IMR-90 (cell line): ENCODE results near the gene TPO. TPM values are rescaled to one million over a fixed set of nuclear protein-coding genes. Genes with fewer than 3 reads are reported as not detected.

Experiments used
- ATAC-seq: fragments of 200-7000 bp; cut with Tn5 transposase; 2 replicates; pipeline ENCODE4 v1.9.1; 2020; ENCODE audit warnings: low read depth, mild to moderate bottlenecking, moderate library complexity
- BruUV-seq: library from RNA; stranded (reverse); fragments of 400-500 nt; replicated peaks from 2 replicates; lab custom pipeline; 2021; lab: Mats Ljungman, UMichigan
- CTCF ChIA-PET: fragments of 300-600 bp; formaldehyde crosslinking; extraction: SDS; loops from one replicate; lab custom pipeline; 2021; ENCODE audit warnings: antibody characterized with exemption; lab: Yijun Ruan, JAX
- POLR2A ChIA-PET: fragments of 300-600 bp; sonication (Branson Sonifier 250); formaldehyde crosslinking; loops from one replicate; lab custom pipeline; 2022; ENCODE audit warnings: antibody characterized with exemption; ENCODE audit not compliant: unreplicated experiment; lab: Charles Lee
- DNase-seq: peaks from one replicate; pipeline ENCODE4 v3.0.0; 2013
- H2AFZ ChIP-seq: replicated peaks from 2 replicates; pipeline ENCODE3; 2013; ENCODE audit warnings: low read length, mild to moderate bottlenecking; ENCODE audit not compliant: poor library complexity
- H2AK5ac ChIP-seq: 2 replicates; pipeline ENCODE4 v1.6.1; 2013; ENCODE audit warnings: low read depth, low read length, inconsistent platforms
- H2AK9ac ChIP-seq: replicated peaks from 2 replicates; pipeline ENCODE3; 2013; ENCODE audit warnings: mild to moderate bottlenecking, low read depth, low read length, moderate library complexity; ENCODE audit not compliant: poor library complexity
- H2BK120ac ChIP-seq: 2 replicates; pipeline ENCODE4 v1.6.1; 2013; ENCODE audit warnings: low read depth, low read length, inconsistent platforms
- H2BK15ac ChIP-seq: 3 replicates; pipeline ENCODE4 v1.6.1; 2013; ENCODE audit warnings: low read depth, low read length, inconsistent platforms
- H2BK20ac ChIP-seq: 2 replicates; pipeline ENCODE4 v1.6.1; 2013; ENCODE audit warnings: low read depth, mild to moderate bottlenecking, inconsistent platforms, low read length, moderate library complexity
- H2BK5ac ChIP-seq: 2 replicates; pipeline ENCODE4 v1.6.1; 2013; ENCODE audit warnings: mild to moderate bottlenecking, low read depth, low read length, inconsistent platforms; ENCODE audit not compliant: poor library complexity, severe bottlenecking
- H3K14ac ChIP-seq: replicated peaks from 2 replicates; pipeline ENCODE4 v1.6.1; 2013; ENCODE audit warnings: low read depth, low read length, inconsistent platforms
- H3K18ac ChIP-seq: 2 replicates; pipeline ENCODE4 v1.6.1; 2013; ENCODE audit warnings: low read depth, low read length, control low read depth
- H3K23ac ChIP-seq: 2 replicates; pipeline ENCODE4 v1.6.1; 2013; ENCODE audit warnings: low read depth, low read length, inconsistent platforms
- H3K27ac ChIP-seq: 2 replicates; pipeline ENCODE4 v1.5.1; 2013; ENCODE audit warnings: mild to moderate bottlenecking, control low read depth, low read length; ENCODE audit not compliant: insufficient read depth
- H3K27me3 ChIP-seq: 2 replicates; pipeline ENCODE4 v1.6.1; 2013; ENCODE audit warnings: low read length; ENCODE audit not compliant: control insufficient read depth, insufficient read depth
- H3K36me3 ChIP-seq: 2 replicates; pipeline ENCODE4 v1.6.1; 2013; ENCODE audit warnings: low read length, mixed read lengths; ENCODE audit not compliant: control insufficient read depth, insufficient read depth
- H3K4ac ChIP-seq: 2 replicates; pipeline ENCODE4 v1.6.1; 2013; ENCODE audit warnings: low read depth, low read length, inconsistent platforms
- H3K4me1 ChIP-seq: 2 replicates; pipeline ENCODE4 v1.6.1; 2013; ENCODE audit warnings: low read length, mixed read lengths; ENCODE audit not compliant: control insufficient read depth, insufficient read depth
- H3K4me2 ChIP-seq: 2 replicates; pipeline ENCODE4 v1.6.1; 2013; ENCODE audit warnings: low read depth, mild to moderate bottlenecking, control low read depth, low read length, moderate library complexity
- H3K4me3 ChIP-seq: 2 replicates; pipeline ENCODE4 v1.5.1; 2013; ENCODE audit warnings: low read depth, mild to moderate bottlenecking, control low read depth, low read length, moderate library complexity; ENCODE audit not compliant: insufficient read depth
- H3K56ac ChIP-seq: 2 replicates; pipeline ENCODE4 v1.6.1; 2013; ENCODE audit warnings: low read length, inconsistent platforms; ENCODE audit not compliant: insufficient read depth; ENCODE audit errors: extremely low read depth
- H3K79me1 ChIP-seq, 2 experiments: 2 replicates each; pipeline ENCODE4 v1.6.1; 2013; ENCODE audit warnings: low read length in 2 of 2, inconsistent platforms in 1 of 2, low read depth in 1 of 2
- H3K9ac ChIP-seq: 2 replicates; pipeline ENCODE4 v1.6.1; 2013; ENCODE audit warnings: low read depth, low read length, control low read depth
- H3K9me1 ChIP-seq: 2 replicates; pipeline ENCODE4 v1.6.1; 2013; ENCODE audit warnings: low read length, inconsistent platforms; ENCODE audit not compliant: insufficient read depth
- H3K9me3 ChIP-seq: 2 replicates; pipeline ENCODE4 v1.6.1; 2013; ENCODE audit warnings: low read length; ENCODE audit not compliant: control insufficient read depth, insufficient read depth
- H4K20me1 ChIP-seq: 2 replicates; pipeline ENCODE4 v1.6.1; 2013; ENCODE audit warnings: low read length, inconsistent platforms; ENCODE audit not compliant: insufficient read depth
- H4K5ac ChIP-seq: 2 replicates; pipeline ENCODE4 v1.6.1; 2013; ENCODE audit warnings: mild to moderate bottlenecking, low read depth, low read length, control low read depth
- H4K8ac ChIP-seq, 2 experiments: 2 replicates each; pipeline ENCODE4 v1.6.1; 2013; ENCODE audit warnings: low read depth in 2 of 2, low read length in 2 of 2, control low read depth in 1 of 2, inconsistent platforms in 1 of 2
- H4K91ac ChIP-seq: 2 replicates; pipeline ENCODE4 v1.6.1; 2013; ENCODE audit warnings: low read depth, low read length, inconsistent platforms; ENCODE audit not compliant: insufficient read depth
- MAFK ChIP-seq: IDR thresholded peaks from 2 replicates; pipeline ENCODE4 v1.6.1; 2012; ENCODE audit warnings: low read depth, low read length, improper control_type of control experiment
- MAZ ChIP-seq: IDR thresholded peaks from 2 replicates; pipeline ENCODE4 v1.6.1; 2012; ENCODE audit warnings: low read depth, mild to moderate bottlenecking, low read length, improper control_type of control experiment, moderate library complexity, borderline replicate concordance
- MXI1 ChIP-seq: IDR thresholded peaks from 2 replicates; pipeline ENCODE4 v1.6.1; 2012; ENCODE audit warnings: low read depth, mild to moderate bottlenecking, low read length, moderate library complexity, borderline replicate concordance
- NFE2L2 ChIP-seq: fragments of 150-350 bp; IDR thresholded peaks from 2 replicates; pipeline ENCODE4 v1.6.1; 2016; ENCODE audit warnings: low read depth, mild to moderate bottlenecking, low read length
- RAD21 ChIP-seq: IDR thresholded peaks from 2 replicates; pipeline ENCODE4 v1.6.1; 2012; ENCODE audit warnings: low read length, improper control_type of control experiment
- RCOR1 ChIP-seq: IDR thresholded peaks from 2 replicates; pipeline ENCODE4 v1.6.1; 2012; ENCODE audit warnings: mild to moderate bottlenecking, low read length, improper control_type of control experiment; ENCODE audit not compliant: insufficient replicate concordance
- SMC3 ChIP-seq: fragments of 150-350 bp; IDR thresholded peaks from 2 replicates; pipeline ENCODE4 v1.6.1; 2016; ENCODE audit warnings: low read depth, mild to moderate bottlenecking, antibody characterized with exemption, low read length, moderate library complexity
- WGBS, 2 experiments: methylation state at CpG; one replicate each; pipeline versions ENCODE4 v1.1.5 to v1.1.7; 2013; ENCODE audit warnings: missing lambda C conversion rate in 2 of 2; ENCODE audit not compliant: insufficient read length in 1 of 2; ENCODE audit errors: extremely low coverage in 2 of 2; 5-methylcytosine and 5-hydroxymethylcytosine counted together
- dilution Hi-C: fragments of 300-500 bp; cut with HindIII; formaldehyde crosslinking; loops from one replicate; pipeline ENCODE4 v1.14.3; 2018; ENCODE audit warnings: low sequenced_read_pairs; ENCODE audit not compliant: unreplicated experiment
- in situ Hi-C: fragments of 300-500 bp; cut with MboI; formaldehyde crosslinking; loops from 3 replicates; pipeline ENCODE4 v1.14.3; 2019; ENCODE audit warnings: low sequenced_read_pairs, inconsistent platforms, mixed read lengths
- intact Hi-C: fragments of 100-400 bp; cut with micrococcal nuclease; formaldehyde crosslinking; loops from 2 replicates; pipeline ENCODE4 v1.10.0; 2022
- polyA plus RNA-seq, 3 experiments: library from polyadenylated mRNA; depleted of rRNA; stranded (reverse); fragments of >200 nt; gene quantifications; 2 replicates each; pipeline ENCODE4 v1.2.3, GENCODE V29; 2012; ENCODE audit warnings: low replicate concordance in 1 of 3
- total RNA-seq: library from RNA; depleted of rRNA; stranded (reverse); fragments of >200 nt; gene quantifications from 2 replicates; pipeline ENCODE4 v1.2.3, GENCODE V29; 2012
- TF ChIP-seq, protein P1 (sequence below): conservative IDR thresholded peaks from 2 replicates; pipeline ENCODE4 v1.5.1; 2012; ENCODE audit warnings: mild to moderate bottlenecking, low read depth, low read length, improper control_type of control experiment
- TF ChIP-seq, protein P2 (sequence below): fragments of 150-350 bp; IDR thresholded peaks from 2 replicates; pipeline ENCODE4 v1.6.1; 2016; ENCODE audit warnings: low read depth, mild to moderate bottlenecking, low read length, moderate library complexity, borderline replicate concordance

TPO gene
- total and polyA plus RNA-seq, 2 of the 4 experiments (the other 2 are of a cell fraction): not detected

DNA sequence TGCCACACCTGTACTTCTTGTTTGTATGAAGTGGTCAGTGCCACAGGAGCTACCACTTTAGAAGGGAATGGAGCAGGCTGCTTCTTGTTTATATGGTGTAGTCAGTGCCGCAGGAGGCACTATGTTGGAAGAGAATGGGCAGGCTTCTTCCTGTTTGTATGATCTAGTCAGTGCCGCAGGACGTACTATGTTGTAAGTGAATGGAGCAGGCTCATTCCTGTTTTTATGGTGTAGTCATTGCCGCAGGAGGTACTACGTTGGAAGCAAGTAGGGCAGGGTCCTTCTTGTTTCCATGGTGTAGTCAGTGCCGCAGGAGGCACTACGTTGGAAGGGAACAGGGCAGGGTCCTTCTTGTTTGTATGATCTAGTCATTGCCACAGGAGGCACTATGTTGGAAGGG, 27.3 kb downstream of the TPO start:
- Histone ChIP-seq H3K4ac (no peak overlapping the region), H3K9me3 (peaks cover 19% of the 10 kb centered on the region; the same call in 1 of the 2 replicates), H2AK9ac (no peak overlapping the region), H2BK20ac (no peak overlapping the region), H3K9ac (no peak overlapping the region), H2BK15ac (no peak overlapping the region), H4K5ac (no peak overlapping the region), H3K79me1 (no peaks in the 10 kb centered on the region), H4K8ac (no peak overlapping the region), H3K27ac (no peak overlapping the region), H3K23ac (no peak overlapping the region), H3K56ac (no peak overlapping the region), H2AK5ac (no peak overlapping the region), H3K18ac (no peak overlapping the region), H4K91ac (no peak overlapping the region), H4K20me1 (no peaks in the 10 kb centered on the region), H2AFZ (no peak overlapping the region), H2BK5ac (no peak overlapping the region), H2BK120ac (no peak overlapping the region), H3K27me3 (no peaks in the 10 kb centered on the region), H3K14ac (no peak overlapping the region), H3K9me1 (no peaks in the 10 kb centered on the region), H3K4me1 (no peaks in the 10 kb centered on the region), H3K4me2 (no peak overlapping the region), H3K36me3 (no peaks in the 10 kb centered on the region), H3K4me3 (no peak overlapping the region)
- 50% methylated on average over 4 of the region's 7 CpGs; no CpG with 5 or more reads in 1 of the 2 experiments for WGBS, 2 experiments
- no peak for ATAC-seq
- in situ Hi-C loops: no loop called here
- ChIA-PET POLR2A (no interaction called here), CTCF (no interaction called here)
- TF ChIP-seq SMC3 (no peak), NFE2L2 (no peak), MAFK (no peak), MXI1 (no peak), MAZ (no peak), RAD21 (no peak), RCOR1 (no peak)
- TF ChIP-seq, protein P1, sequence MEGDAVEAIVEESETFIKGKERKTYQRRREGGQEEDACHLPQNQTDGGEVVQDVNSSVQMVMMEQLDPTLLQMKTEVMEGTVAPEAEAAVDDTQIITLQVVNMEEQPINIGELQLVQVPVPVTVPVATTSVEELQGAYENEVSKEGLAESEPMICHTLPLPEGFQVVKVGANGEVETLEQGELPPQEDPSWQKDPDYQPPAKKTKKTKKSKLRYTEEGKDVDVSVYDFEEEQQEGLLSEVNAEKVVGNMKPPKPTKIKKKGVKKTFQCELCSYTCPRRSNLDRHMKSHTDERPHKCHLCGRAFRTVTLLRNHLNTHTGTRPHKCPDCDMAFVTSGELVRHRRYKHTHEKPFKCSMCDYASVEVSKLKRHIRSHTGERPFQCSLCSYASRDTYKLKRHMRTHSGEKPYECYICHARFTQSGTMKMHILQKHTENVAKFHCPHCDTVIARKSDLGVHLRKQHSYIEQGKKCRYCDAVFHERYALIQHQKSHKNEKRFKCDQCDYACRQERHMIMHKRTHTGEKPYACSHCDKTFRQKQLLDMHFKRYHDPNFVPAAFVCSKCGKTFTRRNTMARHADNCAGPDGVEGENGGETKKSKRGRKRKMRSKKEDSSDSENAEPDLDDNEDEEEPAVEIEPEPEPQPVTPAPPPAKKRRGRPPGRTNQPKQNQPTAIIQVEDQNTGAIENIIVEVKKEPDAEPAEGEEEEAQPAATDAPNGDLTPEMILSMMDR: no peak
- TF ChIP-seq, protein P2, sequence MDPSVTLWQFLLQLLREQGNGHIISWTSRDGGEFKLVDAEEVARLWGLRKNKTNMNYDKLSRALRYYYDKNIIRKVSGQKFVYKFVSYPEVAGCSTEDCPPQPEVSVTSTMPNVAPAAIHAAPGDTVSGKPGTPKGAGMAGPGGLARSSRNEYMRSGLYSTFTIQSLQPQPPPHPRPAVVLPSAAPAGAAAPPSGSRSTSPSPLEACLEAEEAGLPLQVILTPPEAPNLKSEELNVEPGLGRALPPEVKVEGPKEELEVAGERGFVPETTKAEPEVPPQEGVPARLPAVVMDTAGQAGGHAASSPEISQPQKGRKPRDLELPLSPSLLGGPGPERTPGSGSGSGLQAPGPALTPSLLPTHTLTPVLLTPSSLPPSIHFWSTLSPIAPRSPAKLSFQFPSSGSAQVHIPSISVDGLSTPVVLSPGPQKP: no peak
- intact Hi-C loops: no loop called here
- BruUV-seq: no TSS peak
- DNase-seq: no peak
- dilution Hi-C loops: no loop called here
